OCI-M1 (cell line): ENCODE measurements around the gene GRK3.

ENCODE experiments used
- DNase-seq: peaks from one replicate; lab custom pipeline; 2025; lab: John Stamatoyannopoulos, UW

GRK3 gene

DNA sequence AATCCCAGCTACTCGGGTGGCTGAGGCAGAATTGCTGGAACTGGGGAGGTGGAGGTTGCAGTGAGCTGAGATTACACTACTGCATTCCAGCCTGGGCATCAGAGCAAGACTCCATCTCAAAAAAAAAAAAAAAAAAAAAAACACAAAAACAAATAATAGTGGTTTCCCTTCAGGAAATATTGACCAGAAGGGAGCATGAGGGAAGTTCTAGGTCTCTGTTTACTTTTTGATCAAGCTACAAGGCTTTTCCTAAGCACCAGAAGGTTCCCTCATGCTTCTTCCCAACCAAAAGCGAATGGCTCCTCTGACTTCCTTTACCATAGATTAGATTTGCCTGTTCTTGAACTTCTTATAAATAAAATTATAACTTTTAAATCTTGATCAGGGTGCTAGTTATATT, 195.8 kb downstream of the GRK3 start:
- DNase-seq: no peak

DNA sequence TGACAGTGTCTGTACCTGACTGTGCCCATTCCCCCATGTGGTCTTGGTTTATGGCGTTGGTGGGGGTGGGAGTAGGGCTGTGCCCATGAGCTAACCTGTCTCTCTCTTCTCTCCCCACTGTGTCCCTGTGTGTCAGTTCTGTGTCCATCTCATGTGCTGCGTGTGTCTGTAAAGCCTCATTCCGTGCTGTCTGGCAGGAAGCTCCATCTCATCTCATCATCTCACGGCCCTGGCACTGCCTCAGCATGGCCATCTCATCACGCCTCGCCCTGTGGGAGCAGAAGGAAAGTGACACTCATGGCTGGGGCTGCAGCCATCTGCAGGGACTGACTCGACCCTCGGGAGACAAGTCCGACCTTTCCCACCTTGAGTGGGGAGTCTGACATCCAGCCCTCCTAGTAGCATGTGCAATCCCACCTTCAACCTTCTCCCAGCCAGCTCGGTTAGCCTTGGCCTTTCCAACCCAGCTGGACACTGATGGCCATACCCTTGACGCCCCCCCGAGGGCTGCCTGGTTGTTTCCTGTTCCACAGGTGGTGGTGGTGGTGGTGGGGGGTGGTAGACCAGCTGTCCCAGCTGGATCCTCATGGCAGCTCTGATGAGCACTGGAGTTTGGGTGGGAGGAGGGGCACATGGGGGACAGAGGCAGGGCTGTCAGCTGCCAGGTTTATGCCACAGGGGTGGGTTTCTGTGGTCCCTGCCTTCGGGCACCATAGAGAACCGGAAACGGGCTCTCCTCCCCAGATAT, 196.5 kb downstream of the GRK3 start:
- no peak for DNase-seq

DNA sequence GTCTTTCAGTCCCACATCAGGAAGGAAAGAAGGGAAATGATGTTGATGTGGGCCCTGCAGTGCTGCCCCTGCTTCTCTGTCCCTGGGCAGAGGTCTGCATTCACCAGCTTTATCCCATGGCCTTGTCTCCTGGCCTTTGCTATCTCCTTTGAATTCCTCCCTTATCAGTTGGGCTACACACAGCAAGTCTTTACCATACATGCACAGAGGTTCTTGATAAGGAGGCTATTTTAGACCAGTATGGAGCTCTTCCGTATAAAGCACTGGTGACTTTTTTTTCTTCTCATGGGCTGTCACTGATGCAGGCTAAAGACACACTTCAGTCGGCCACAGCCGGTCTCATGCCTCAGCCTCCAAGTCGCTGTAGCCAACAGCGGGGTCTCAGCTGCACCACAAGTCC, 197.7 kb downstream of the GRK3 start:
- DNase-seq: peak; percentile 97

DNA sequence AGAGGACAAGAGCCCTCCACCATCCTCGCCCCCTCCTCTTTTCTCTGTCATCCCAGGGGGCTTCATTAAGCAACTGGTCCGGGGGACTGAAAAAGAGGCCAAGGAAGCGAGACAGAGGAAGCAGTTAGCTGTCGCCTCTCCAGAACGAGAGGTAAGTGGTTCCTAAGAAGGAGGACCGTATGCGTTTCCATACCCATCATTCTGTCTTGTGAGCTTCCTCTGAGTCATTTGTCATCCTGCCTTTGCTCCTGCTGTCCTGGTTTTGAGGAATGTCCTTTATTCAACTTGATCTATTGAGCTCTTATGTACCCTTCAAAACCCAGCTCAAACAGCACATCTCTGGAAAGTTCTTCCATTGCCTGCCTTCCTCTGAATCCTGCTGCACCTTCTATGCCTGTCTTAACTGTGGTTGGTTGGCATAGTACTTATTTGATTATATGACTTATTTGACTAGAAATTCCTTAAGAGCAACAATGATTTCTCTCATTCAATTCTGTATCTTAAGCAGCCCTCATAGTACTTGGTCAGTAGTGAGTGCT, 198.8 kb downstream of the GRK3 start:
- DNase-seq: no peak

DNA sequence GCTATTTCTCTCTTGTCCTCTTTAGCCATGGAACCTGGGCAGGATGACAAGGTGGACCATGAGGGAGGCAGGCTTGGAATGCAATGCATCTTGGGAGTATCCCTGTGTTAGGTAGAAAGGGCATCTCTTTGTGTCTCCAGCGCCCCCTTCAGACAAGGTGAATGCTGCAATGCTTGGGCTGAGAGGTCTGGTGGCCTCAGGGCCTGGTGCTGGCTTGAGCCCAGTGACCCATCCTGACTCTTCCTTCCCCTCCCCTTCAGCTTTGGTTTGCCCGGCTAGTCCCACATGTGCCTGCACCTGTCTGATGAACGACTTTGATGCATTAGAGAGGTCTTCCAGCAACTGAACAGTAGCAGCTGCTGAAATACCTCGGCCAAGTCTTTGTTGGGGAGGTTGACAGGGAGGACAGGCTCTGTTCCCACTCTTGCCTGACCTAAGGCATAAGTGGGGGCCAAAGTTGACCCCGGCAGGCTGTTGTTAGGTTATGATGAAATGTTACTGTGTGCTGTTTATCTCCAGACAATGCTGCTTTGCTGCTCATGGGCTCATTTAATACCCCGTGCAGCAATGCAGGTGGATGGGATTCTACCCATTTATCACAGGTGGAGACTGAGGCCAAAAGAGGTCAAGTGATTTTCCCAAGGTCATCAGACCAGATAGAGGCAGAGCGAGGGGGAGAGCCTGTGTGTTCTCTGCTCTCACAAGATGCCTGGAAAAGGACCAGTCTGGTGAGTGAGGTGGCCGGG, 200.0 kb downstream of the GRK3 start:
- DNase-seq: no peak

DNA sequence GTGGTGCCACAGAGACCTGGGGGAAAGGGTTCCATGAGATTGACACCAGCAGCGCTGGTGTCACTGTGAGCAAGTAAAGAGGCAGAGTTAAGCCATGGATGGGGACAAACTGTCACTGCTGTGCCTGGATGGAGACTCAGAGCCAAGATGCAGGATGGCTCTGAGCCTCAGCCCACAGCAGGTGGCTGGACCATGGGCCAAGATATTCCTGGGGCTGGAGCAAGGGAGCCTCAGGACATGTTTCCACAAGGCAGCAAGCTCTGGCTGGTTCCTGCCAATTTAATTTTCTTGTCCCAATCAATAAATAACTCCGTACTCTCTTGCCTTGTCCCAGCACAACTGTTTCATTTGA, 200.5 kb downstream of the GRK3 start:
- no peak for DNase-seq

DNA sequence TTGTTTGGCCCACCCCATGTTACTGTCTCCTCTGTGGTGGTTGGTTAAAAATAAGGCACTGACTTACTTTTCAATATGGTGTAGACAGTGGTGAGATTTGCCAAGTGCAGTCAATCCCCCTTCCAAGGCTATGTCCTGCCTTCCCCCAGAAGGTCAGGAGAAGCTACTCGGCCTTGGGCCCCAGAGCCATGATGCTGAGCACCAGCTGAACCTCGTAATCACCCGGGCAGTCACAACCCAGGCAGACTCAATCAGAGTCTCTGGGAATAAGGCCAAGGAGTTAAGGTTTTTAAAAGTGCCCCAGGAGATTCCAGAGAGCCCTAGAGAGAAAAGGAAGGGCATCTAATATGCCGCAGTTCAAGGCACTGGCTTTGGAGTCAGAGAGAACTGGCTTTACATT, 201.3 kb downstream of the GRK3 start:
- no peak for DNase-seq

DNA sequence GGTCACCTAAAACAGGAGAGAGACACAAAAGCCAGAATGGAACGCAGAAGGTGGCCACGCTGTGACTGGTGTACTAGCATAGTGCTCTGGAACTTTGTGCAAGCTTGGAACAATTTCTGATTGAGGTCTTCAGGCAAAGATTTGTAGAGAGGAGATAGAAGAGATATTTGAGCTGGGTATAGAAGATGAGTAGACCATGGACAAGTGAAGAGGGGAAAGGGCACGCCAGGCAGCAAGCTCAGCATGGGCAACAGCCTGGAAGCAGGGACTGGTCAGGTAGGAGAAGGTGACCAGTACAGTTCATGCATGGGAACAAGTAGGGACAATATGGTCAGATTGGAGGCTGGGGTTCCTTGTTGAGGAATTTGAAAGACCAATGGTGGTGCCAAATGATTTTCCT, 201.9 kb downstream of the GRK3 start:
- no peak for DNase-seq

DNA sequence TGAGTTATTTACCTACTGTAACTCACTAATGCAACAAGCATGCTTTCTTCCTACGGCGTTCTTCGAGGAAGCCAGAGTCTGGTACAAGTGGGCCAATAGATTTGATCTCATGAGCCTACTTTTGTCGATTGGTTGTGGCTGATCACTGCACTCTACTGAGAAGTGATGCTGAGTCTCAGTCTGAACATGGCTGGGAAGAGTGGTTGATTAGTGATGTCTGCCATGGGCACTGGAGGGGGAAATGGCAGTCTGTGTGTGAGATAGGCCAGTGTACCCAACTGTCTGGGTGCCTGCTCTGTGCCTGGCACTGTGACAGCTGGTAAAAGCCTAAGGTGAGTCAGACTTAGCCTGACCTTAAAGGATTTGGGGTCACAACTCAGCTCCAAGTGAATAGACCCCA, 205.9 kb downstream of the GRK3 start:
- no peak for DNase-seq

DNA sequence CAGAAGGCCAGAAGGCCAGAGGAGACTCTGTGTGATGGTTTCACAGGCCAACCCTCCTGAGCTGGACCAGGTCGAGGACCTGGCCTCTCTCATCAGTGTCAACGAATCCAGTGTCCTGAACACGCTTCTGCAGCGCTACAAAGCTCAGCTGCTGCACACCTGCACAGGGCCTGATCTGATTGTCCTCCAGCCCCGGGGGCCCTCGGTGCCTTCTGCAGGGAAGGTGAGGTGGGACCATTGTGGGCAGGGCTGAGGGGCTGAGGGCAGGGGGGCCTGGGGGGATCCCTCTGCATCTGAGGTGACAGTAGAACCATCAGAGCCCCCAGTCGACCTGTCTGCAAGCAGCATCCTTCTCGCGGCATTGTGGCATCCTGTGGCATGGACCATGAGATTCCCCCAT, 207.8 kb downstream of the GRK3 start:
- DNase-seq: no peak

DNA sequence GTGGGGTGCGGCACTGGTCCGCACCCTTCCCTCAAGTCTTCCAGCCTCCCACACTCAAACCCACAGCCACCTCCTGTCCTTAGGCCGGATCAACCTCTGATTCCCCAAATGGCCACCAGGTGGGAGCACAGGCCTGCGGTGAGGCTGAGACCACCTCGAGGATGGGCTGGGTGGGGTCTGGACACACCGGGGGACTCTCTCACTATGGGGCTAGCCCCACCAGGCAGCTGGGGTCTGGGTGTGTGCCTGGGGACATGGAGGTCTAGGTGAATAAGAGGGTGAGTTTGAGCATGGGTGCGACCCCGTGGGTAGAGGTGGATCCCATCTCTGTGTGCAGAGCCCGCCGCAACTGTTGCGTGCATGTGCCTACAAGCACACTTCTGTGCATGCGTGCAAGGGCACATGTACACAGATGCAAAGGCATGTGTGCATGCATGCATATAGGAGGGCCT, 210.1 kb downstream of the GRK3 start:
- DNase-seq: no peak

DNA sequence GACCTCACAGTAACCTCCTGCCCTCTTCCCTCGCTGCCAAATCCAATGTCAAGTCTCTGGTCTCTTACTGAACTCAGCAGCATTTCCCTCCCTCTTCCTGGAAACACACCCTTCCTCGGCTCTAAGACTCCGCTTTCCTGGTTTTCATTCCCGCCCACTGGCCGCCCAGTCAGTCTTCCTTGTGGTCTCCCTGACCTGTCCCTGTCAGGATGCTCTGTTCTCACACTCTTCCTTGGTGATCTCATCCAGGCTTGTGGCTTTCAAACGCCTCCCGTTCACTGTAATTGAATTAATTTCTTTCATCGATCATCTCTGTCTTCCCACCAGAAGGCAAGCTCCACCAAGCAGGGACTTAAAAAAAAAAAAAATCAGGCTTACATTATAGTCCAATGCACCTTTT, 211.1 kb downstream of the GRK3 start:
- DNase-seq: no peak

DNA sequence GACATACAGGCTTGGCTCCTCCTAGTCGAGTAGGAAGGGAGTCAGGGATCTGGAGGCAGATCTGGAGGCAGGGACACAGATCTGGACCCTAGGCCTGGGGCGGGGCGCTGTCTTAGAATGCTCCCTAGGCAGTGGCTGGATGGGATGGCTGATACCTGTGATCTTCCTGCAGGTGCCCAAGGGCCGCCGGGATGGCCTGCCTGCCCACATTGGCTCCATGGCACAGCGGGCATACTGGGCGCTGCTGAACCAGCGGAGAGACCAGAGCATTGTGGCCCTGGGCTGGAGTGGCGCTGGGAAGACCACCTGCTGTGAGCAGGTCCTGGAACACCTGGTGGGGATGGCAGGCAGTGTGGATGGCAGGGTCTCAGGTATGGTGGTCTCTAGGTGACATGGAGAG, 212.9 kb downstream of the GRK3 start:
- no peak for DNase-seq

DNA sequence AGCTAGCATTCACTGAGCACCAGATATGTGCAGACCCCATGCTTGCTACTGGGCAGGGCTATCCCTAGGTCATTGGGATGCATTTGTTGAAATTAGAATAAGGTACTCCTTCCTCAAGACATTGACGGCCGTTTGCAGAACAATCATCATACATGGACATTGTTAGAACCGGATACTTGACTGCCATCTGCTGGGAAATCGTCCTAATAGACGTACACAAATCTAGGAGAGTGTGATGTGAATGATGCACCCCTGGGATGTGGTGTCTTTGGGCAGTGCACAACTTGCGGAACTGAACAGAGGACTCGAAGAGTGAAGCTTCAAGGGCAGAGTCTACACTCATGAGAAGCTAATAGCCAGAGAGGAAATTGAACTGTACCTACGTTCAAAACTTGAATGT, 213.4 kb downstream of the GRK3 start:
- peak; percentile 62 for DNase-seq
